ENCODE data around the gene ATP13A3. TPM values are rescaled to one million over a fixed set of nuclear protein-coding genes. Genes with fewer than 3 reads are reported as not detected.

ATP13A3 gene
- total RNA-seq, 4 donors from 2014 or later, result 55.6 to 166 (median 94.7) TPM

GRCh38 chr3:194439881-194440550 is 46.8 kb downstream of the ATP13A3 start:
- H3K4me3 ChIP-seq, result no peak overlapping the region
- no peaks in the 10 kb centered on the region for H3K4me1 ChIP-seq
- 77 to 79% methylated on average over 6 of the region's 6 CpGs for WGBS, 2 donors
- H3K36me3 ChIP-seq, result peaks cover 0 to 98% (median 0%) of the 10 kb centered on the region in 3 donors
- H3K9me3 ChIP-seq, result no peaks in the 10 kb centered on the region
- TF ChIP-seq CTCF (IDR thresholded peaks at IDR 0.05) (no peak), POLR2A (IDR thresholded peaks at IDR 0.05) (no peak)
- no peaks in the 10 kb centered on the region for H3K27me3 ChIP-seq
- intact Hi-C loops (cut with DNase I), result no loop called here
- no peak for DNase-seq
- no peak overlapping the region for H3K27ac ChIP-seq

- TF ChIP-seq CTCF (IDR thresholded peaks at IDR 0.05), result no peak
- TF ChIP-seq POLR2A (IDR thresholded peaks at IDR 0.05), result no peak
- H3K9me3 ChIP-seq, result no peaks in the 10 kb centered on the region
- H3K4me3 ChIP-seq, result no peak overlapping the region
- intact Hi-C loops (cut with DNase I), result no loop called here
- WGBS, 2 donors, result 67 to 92% methylated on average over 3 of the region's 3 CpGs
- peaks cover 4 to 100% (median 4%) of the 10 kb centered on the region in 3 donors for H3K36me3 ChIP-seq
- H3K4me1 ChIP-seq, result no peaks in the 10 kb centered on the region
- DNase-seq, result no peak
- no peak overlapping the region for H3K27ac ChIP-seq
- H3K27me3 ChIP-seq, result no peaks in the 10 kb centered on the region
Observed at GRCh38 chr3:194434503-194434902, 52.3 kb downstream of the ATP13A3 start.

GRCh38 chr3:194431554-194431953 is 55.2 kb downstream of the ATP13A3 start:
- 87 to 88% methylated on average over 5 of the region's 5 CpGs for WGBS, 2 donors
- intact Hi-C loops (cut with DNase I), result no loop called here
- Histone ChIP-seq H3K27me3 (no peaks in the 10 kb centered on the region), H3K27ac (no peak overlapping the region), H3K36me3 (peaks cover 4 to 98% (median 7%) of the 10 kb centered on the region in 3 donors), H3K4me1 (no peaks in the 10 kb centered on the region), H3K4me3 (no peak overlapping the region), H3K9me3 (no peaks in the 10 kb centered on the region)
- no peak for DNase-seq
- TF ChIP-seq CTCF (IDR thresholded peaks at IDR 0.05), result no peak
- TF ChIP-seq POLR2A (IDR thresholded peaks at IDR 0.05), result no peak

- no peaks in the 10 kb centered on the region for H3K9me3 ChIP-seq
- WGBS, 2 donors, result 88 to 96% methylated on average over 4 of the region's 4 CpGs
- H3K36me3 ChIP-seq, result peaks cover 4 to 74% (median 5%) of the 10 kb centered on the region in 3 donors
- TF ChIP-seq POLR2A (IDR thresholded peaks at IDR 0.05), result no peak
- DNase-seq, result no peak
- no peak overlapping the region for H3K4me3 ChIP-seq
- no peaks in the 10 kb centered on the region for H3K27me3 ChIP-seq
- intact Hi-C loops (cut with DNase I), result no loop called here
- H3K4me1 ChIP-seq, result no peaks in the 10 kb centered on the region
- no peak overlapping the region for H3K27ac ChIP-seq
Observed at GRCh38 chr3:194425399-194425798, 61.4 kb downstream of the ATP13A3 start.

GRCh38 chr3:194424953-194425352 is 61.8 kb downstream of the ATP13A3 start:
- H3K27me3 ChIP-seq, result no peaks in the 10 kb centered on the region
- no peak overlapping the region for H3K27ac ChIP-seq
- no peaks in the 10 kb centered on the region for H3K9me3 ChIP-seq
- DNase-seq, result no peak
- intact Hi-C loops (cut with DNase I), result no loop called here
- H3K4me3 ChIP-seq, result no peak overlapping the region
- 92 to 93% methylated on average over 5 to 7 of the region's 7 CpGs for WGBS, 2 donors
- H3K36me3 ChIP-seq, result peaks cover 3 to 73% (median 4%) of the 10 kb centered on the region in 3 donors
- no peaks in the 10 kb centered on the region for H3K4me1 ChIP-seq
- TF ChIP-seq CTCF (IDR thresholded peaks at IDR 0.05) (no peak), POLR2A (IDR thresholded peaks at IDR 0.05) (no peak)

Measured in esophagus squamous epithelium (tissue), 5 donors.